GM12874 (cell line): ENCODE measurements around the gene KCTD17.

Experiments
- CTCF ChIP-seq: IDR thresholded peaks from 2 replicates; pipeline ENCODE4 v1.5.1; 2011; ENCODE audit warnings: low read depth, mild to moderate bottlenecking, control low read depth, low read length, moderate library complexity; ENCODE audit not compliant: insufficient read depth

The KCTD17 gene

GRCh38 chr22:37036655-37037377, 14.7 kb upstream of the KCTD17 start:
- TF ChIP-seq CTCF: no peak

GRCh38 chr22:37037669-37038068, 13.9 kb upstream of the KCTD17 start:
- no peak for TF ChIP-seq CTCF

GRCh38 chr22:37039466-37039865, 12.1 kb upstream of the KCTD17 start:
- no peak for TF ChIP-seq CTCF

GRCh38 chr22:37043209-37043827, 8.2 kb upstream of the KCTD17 start:
- no peak for TF ChIP-seq CTCF

GRCh38 chr22:37043828-37044538, 7.6 kb upstream of the KCTD17 start:
- TF ChIP-seq CTCF: peak; percentile 95

GRCh38 chr22:37044634-37045625, 6.6 kb upstream of the KCTD17 start:
- TF ChIP-seq CTCF: no peak
